GM12878 (cell line): ENCODE data around the gene RNF31. TPM values are rescaled to one million over a fixed set of nuclear protein-coding genes. Genes with fewer than 3 reads are reported as not detected.

ENCODE experiments used
- BHLHE40 ChIP-seq, 2 experiments: fragments of 450-650 bp in 1 of 2; IDR thresholded peaks; 2 replicates each; pipeline ENCODE4 v1.6.1; 2011 to 2017; ENCODE audit warnings: low read depth in 2 of 2, borderline replicate concordance in 1 of 2, improper control_type of control experiment in 1 of 2, low read length in 1 of 2, mild to moderate bottlenecking in 1 of 2
- CBFB ChIP-seq: IDR thresholded peaks from 2 replicates; pipeline ENCODE4 v1.6.1; 2016; ENCODE audit warnings: antibody characterized with exemption, low read depth
- CHD1 ChIP-seq: IDR thresholded peaks from 2 replicates; pipeline ENCODE4 v1.6.1; 2012; ENCODE audit warnings: low read depth, low read length, improper control_type of control experiment
- CHD2 ChIP-seq: IDR thresholded peaks from 2 replicates; pipeline ENCODE4 v1.6.1; 2011; ENCODE audit warnings: low read depth, low read length, improper control_type of control experiment, borderline replicate concordance
- CREB1 ChIP-seq: IDR thresholded peaks from 2 replicates; pipeline ENCODE4 v1.6.1; 2012; ENCODE audit warnings: low read depth, mild to moderate bottlenecking, inconsistent platforms
- CTCF ChIP-seq, 3 experiments: IDR thresholded peaks in 2 of 3; conservative IDR thresholded peaks in 1 of 3; 2 replicates each; pipeline ENCODE4 v1.5.1; 2011; ENCODE audit warnings: low read depth in 3 of 3, low read length in 3 of 3, mild to moderate bottlenecking in 3 of 3, control low read depth in 2 of 3, moderate library complexity in 2 of 3, inconsistent platforms in 1 of 3, mixed read lengths in 1 of 3; ENCODE audit not compliant: control insufficient read depth in 2 of 3, insufficient read depth in 1 of 3; ENCODE audit errors: extremely low read depth in 1 of 3
- E2F4 ChIP-seq: IDR thresholded peaks from 2 replicates; pipeline ENCODE4 v1.6.1; 2012; ENCODE audit warnings: low read depth, low read length, improper control_type of control experiment
- EED ChIP-seq: sonication (generic); IDR thresholded peaks from 2 replicates; pipeline ENCODE4 v1.6.1; 2016; ENCODE audit warnings: antibody characterized with exemption, low read depth
- HDAC6 ChIP-seq: fragments of 200-600 bp; sonication (generic); IDR thresholded peaks from one replicate; pipeline ENCODE4 v1.8.0; 2017; ENCODE audit warnings: antibody characterized with exemption; ENCODE audit not compliant: unreplicated experiment
- KAT2A ChIP-seq: conservative IDR thresholded peaks from 2 replicates; pipeline ENCODE4 v1.6.1; 2011; ENCODE audit warnings: low read depth, low read length; ENCODE audit not compliant: control insufficient read depth
- NFXL1 ChIP-seq: fragments of 450-650 bp; IDR thresholded peaks from 2 replicates; pipeline ENCODE4 v1.6.1; 2017; ENCODE audit warnings: antibody characterized with exemption, mild to moderate bottlenecking, borderline replicate concordance
- POLR2A ChIP-seq: IDR thresholded peaks from 2 replicates; pipeline ENCODE4 v1.6.1; 2011; ENCODE audit warnings: low read depth, mild to moderate bottlenecking, low read length
- RUNX3 ChIP-seq: IDR thresholded peaks from 2 replicates; pipeline ENCODE4 v1.6.1; 2012; ENCODE audit warnings: low read length, inconsistent platforms
- TARDBP ChIP-seq: IDR thresholded peaks from 2 replicates; pipeline ENCODE4 v1.6.1; 2016; ENCODE audit warnings: borderline replicate concordance
- TCF7 ChIP-seq: IDR thresholded peaks from 2 replicates; pipeline ENCODE4 v1.6.1; 2014; ENCODE audit warnings: antibody characterized with exemption, borderline replicate concordance
- YBX1 ChIP-seq: fragments of 450-650 bp; IDR thresholded peaks from 2 replicates; pipeline ENCODE4 v1.6.1; 2016; ENCODE audit warnings: antibody characterized with exemption
- ZBTB4 ChIP-seq: fragments of 450-650 bp; formaldehyde crosslinking; IDR thresholded peaks from 2 replicates; pipeline ENCODE4 v1.4.0; 2022; ENCODE audit warnings: mild to moderate bottlenecking, moderate library complexity
- ZNF217 ChIP-seq: fragments of 450-650 bp; IDR thresholded peaks from 2 replicates; pipeline ENCODE4 v1.6.1; 2017; ENCODE audit warnings: antibody characterized with exemption, mild to moderate bottlenecking
- ZNF384 ChIP-seq: IDR thresholded peaks from 2 replicates; pipeline ENCODE4 v1.6.1; 2012; ENCODE audit warnings: low read depth, mild to moderate bottlenecking, low read length, improper control_type of control experiment, borderline replicate concordance
- ZNF687 ChIP-seq: fragments of 450-650 bp; IDR thresholded peaks from 2 replicates; pipeline ENCODE4 v1.6.1; 2017; ENCODE audit warnings: mild to moderate bottlenecking, moderate library complexity
- ZSCAN29 ChIP-seq: fragments of 450-650 bp; IDR thresholded peaks from 2 replicates; pipeline ENCODE4 v1.6.1; 2017; ENCODE audit warnings: mild to moderate bottlenecking, moderate library complexity
- polyA plus RNA-seq, 11 experiments: library from polyadenylated mRNA; depleted of rRNA in 4 of 11; unstranded in 6 of 11; stranded (reverse) in 5 of 11; fragments of >200 nt; fragmentation: Nextera tagmentation in 4 of 11; fragmentation: Illumina TruSeq in 1 of 11; extraction: Ambion mirVana in 4 of 11; extraction: Trizol in 1 of 11; gene quantifications; 1 replicate in 1 of 11; 2 replicates in 10 of 11; pipeline versions ENCODE4 v1.2.1 to v1.2.3, GENCODE V29; 2011 to 2016; ENCODE audit warnings: inconsistent platforms in 2 of 11, missing spikeins in 2 of 11, low read depth in 1 of 11
- total RNA-seq, 4 experiments: library from RNA; depleted of rRNA in 3 of 4; stranded (reverse); fragments of >200 nt in 3 of 4; fragmentation: Illumina TruSeq in 1 of 4; extraction: Trizol in 1 of 4; gene quantifications; 2 replicates each; pipeline versions ENCODE4 v1.2.1 to v1.2.3, GENCODE V29; 2013 to 2021

Gene RNF31
- total and polyA plus RNA-seq, 10 of the 15 experiments (the other 5 are each of a cell fraction or from before 2014, with no cell fraction given) = 8.5 to 92.7 (median 52.0) TPM

GRCh38 chr14:24146453-24146977 is 783 bp upstream of the RNF31 start, which contains the start of gene PSME2 (continued):
- TF ChIP-seq CREB1 = no peak
- TF ChIP-seq ZBTB4 = no peak
- no peak for TF ChIP-seq NFXL1
- no peak for TF ChIP-seq ZNF217
- no peak for TF ChIP-seq ZSCAN29
- TF ChIP-seq EED = peak; percentile 58; the same call in 1 of the 2 replicates
- TF ChIP-seq CBFB = peak; percentile 32; the same call in 1 of the 2 replicates
- TF ChIP-seq KAT2A = no peak
- TF ChIP-seq CHD1 = no peak
- TF ChIP-seq YBX1 = no peak
- TF ChIP-seq E2F4 = no peak
- TF ChIP-seq ZNF384 = no peak
- TF ChIP-seq BHLHE40 (IDR thresholded peaks at IDR 0.05; ENCODE audit: borderline replicate concordance in 1 of 2, low read depth in 2 of 2, low read length in 1 of 2) = peak in 1 of 2 experiments; percentile 31; a peak in 1 of 4 replicates
- peak; percentile 51; the same call in 1 of the 2 replicates for TF ChIP-seq CHD2
- TF ChIP-seq CTCF (IDR thresholded peaks at IDR 0.05 in 2 of 3, conservative IDR thresholded peaks at IDR 0.05 in 1 of 3; ENCODE audit: control insufficient read depth in 2 of 3, extremely low read depth in 1 of 3, insufficient read depth in 1 of 3, low read depth in 3 of 3, low read length in 3 of 3) = no peak
- peak; percentile 62; the same call in 1 of the 2 replicates for TF ChIP-seq RUNX3
- peak; percentile 27; the same call in 1 of the 2 replicates for TF ChIP-seq ZNF687
- TF ChIP-seq TARDBP = no peak
- no peak for TF ChIP-seq TCF7
- no peak for TF ChIP-seq HDAC6
- peak; percentile 82 for TF ChIP-seq POLR2A
